EL (cell line): ENCODE results near the gene MAK.

Source experiments
- DNase-seq: peaks from one replicate; pipeline ENCODE4 v3.0.0-alpha.2; 2016

MAK gene

GRCh38 chr6:10721850-10722569, 116.3 kb downstream of the MAK start:
- DNase-seq, result peak; percentile 27

GRCh38 chr6:10720960-10721849, 117.1 kb downstream of the MAK start:
- DNase-seq, result peak; percentile 33

- peak; percentile 40 for DNase-seq
Measured at GRCh38 chr6:10720265-10720959, 117.9 kb downstream of the MAK start.

GRCh38 chr6:10719964-10720264, 118.4 kb downstream of the MAK start:
- DNase-seq, result no peak

GRCh38 chr6:10719296-10719963, 118.9 kb downstream of the MAK start:
- peak; percentile 45 for DNase-seq

GRCh38 chr6:10713962-10714361, 124.4 kb downstream of the MAK start:
- DNase-seq, result no peak
